ENCODE data around the gene USP21.

Gene USP21

DNA sequence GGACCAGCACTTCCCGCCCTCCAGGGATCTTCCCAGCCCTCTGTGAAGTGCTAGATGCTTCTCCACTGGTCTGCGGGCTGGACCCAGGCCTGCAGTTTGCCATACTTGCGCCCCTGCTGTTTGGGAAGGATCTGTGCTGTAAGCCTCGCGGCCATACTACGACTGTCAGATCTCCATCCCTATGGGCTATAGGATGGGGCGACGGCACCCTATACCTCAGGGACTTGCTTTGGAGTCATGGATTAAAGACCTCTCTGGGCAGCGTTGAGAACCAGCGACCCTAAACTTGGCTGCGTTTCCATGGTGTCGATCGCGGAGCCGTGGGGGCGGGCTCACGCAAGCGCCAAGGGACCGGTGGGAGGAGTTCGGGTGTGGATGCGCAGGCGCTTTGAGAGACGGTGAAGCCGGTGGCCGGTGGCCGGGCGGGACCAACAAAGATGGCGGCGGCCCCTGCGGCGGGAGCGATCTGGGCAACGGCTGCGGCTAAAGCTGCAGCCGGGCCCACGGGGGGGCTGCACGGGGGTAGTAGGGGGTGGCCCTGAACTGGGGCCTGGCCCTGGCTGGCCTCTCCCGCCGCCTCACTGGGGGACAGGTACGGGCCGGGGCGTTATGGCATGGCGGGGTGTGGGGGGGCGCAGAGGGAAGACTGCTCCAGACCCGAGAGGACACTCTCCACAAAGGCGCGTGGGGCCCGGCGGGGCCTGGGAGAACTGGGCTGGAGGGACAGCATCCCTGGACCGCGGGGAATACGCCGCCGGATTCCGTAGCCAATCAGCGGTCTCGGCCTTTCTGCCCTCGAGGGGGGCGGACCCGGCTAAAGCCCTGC, at the start of gene USP21:
TSS of gene USP21 (plus strand) at position 414 of the 826 bp plus-strand sequence. CDS start 1,141 bp downstream, outside the sequence.
- peaks cover 0 to 52% (median 22%) of the 10 kb centered on the region in 3 donors for H3K36me3 ChIP-seq
- no peaks in the 10 kb centered on the region for H3K27me3 ChIP-seq
- intact Hi-C loops (cut with DNase I; ENCODE audit: low total_unique reads), result no loop called here
- peaks cover 0 to 42% (median 34%) of the 10 kb centered on the region in 4 donors for H3K4me1 ChIP-seq
- H3K9me3 ChIP-seq, result no peaks in the 10 kb centered on the region
- TF ChIP-seq, protein P1, sequence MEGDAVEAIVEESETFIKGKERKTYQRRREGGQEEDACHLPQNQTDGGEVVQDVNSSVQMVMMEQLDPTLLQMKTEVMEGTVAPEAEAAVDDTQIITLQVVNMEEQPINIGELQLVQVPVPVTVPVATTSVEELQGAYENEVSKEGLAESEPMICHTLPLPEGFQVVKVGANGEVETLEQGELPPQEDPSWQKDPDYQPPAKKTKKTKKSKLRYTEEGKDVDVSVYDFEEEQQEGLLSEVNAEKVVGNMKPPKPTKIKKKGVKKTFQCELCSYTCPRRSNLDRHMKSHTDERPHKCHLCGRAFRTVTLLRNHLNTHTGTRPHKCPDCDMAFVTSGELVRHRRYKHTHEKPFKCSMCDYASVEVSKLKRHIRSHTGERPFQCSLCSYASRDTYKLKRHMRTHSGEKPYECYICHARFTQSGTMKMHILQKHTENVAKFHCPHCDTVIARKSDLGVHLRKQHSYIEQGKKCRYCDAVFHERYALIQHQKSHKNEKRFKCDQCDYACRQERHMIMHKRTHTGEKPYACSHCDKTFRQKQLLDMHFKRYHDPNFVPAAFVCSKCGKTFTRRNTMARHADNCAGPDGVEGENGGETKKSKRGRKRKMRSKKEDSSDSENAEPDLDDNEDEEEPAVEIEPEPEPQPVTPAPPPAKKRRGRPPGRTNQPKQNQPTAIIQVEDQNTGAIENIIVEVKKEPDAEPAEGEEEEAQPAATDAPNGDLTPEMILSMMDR (IDR thresholded peaks at IDR 0.05), result no peak
- peak within 1 kb of the TSS; percentile 83 to 92 for H3K4me3 ChIP-seq
- peak; percentile 93 to 95 for DNase-seq
- H3K27ac ChIP-seq, result peak within 1 kb of the TSS; percentile 90 to 95

GRCh38 chr1:161111117-161111516, 48.2 kb upstream of the USP21 start:
- Histone ChIP-seq H3K9me3 (no peaks in the 10 kb centered on the region), H3K27me3 (no peaks in the 10 kb centered on the region), H3K36me3 (no peaks in the 10 kb centered on the region), H3K4me1 (peaks cover 0 to 25% (median 12%) of the 10 kb centered on the region in 4 donors), H3K4me3 (no peak overlapping the region), H3K27ac (no peak overlapping the region)
- no peak for DNase-seq
- TF ChIP-seq, protein P1 (IDR thresholded peaks at IDR 0.05), result no peak
- intact Hi-C loops (cut with DNase I; ENCODE audit: low total_unique reads), result no loop called here

DNA sequence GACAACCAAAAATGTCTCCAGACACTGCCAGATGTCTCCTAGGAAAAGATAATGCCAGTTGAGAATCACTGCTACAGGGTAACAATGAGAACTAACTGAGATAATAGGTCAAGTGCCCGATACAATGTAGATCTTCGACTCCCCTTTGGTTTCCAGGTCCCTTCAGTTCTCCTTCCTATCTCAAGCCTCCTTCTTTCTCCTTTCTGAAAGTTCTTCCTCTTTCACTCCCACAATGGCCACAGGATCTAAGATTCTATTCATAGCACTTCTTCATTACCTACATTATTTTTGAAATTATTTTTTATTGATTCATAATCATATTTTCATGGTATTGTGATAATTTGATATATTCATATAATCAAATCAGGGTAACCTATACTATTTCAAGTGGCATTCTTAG, 47.8 kb upstream of the USP21 start:
- no peak overlapping the region for H3K27ac ChIP-seq

GRCh38 chr1:161113915-161114314, 45.4 kb upstream of the USP21 start:
- TF ChIP-seq, protein P1 (IDR thresholded peaks at IDR 0.05), result no peak
- DNase-seq, result no peak
- peaks cover 0 to 41% (median 31%) of the 10 kb centered on the region in 4 donors for H3K4me1 ChIP-seq
- no peaks in the 10 kb centered on the region for H3K27me3 ChIP-seq
- intact Hi-C loops (cut with DNase I; ENCODE audit: low total_unique reads), result no loop called here
- H3K27ac ChIP-seq, result no peak overlapping the region
- no peaks in the 10 kb centered on the region for H3K9me3 ChIP-seq
- H3K4me3 ChIP-seq, result no peak overlapping the region
- H3K36me3 ChIP-seq, result no peaks in the 10 kb centered on the region

More for the DNA sequence above, 47.8 kb upstream of the USP21 start:
- Histone ChIP-seq H3K9me3 (no peaks in the 10 kb centered on the region), H3K36me3 (no peaks in the 10 kb centered on the region), H3K27me3 (no peaks in the 10 kb centered on the region), H3K4me1 (peaks cover 0 to 29% (median 16%) of the 10 kb centered on the region in 4 donors), H3K4me3 (no peak overlapping the region)
- no peak for DNase-seq
- TF ChIP-seq, protein P1 (IDR thresholded peaks at IDR 0.05), result no peak
- intact Hi-C loops (cut with DNase I; ENCODE audit: low total_unique reads), result no loop called here

- Histone ChIP-seq H3K4me3 (no peak overlapping the region), H3K27ac (no peak overlapping the region), H3K4me1 (peaks cover 0 to 47% (median 37%) of the 10 kb centered on the region in 4 donors), H3K36me3 (peaks cover 0 to under 1% (median 0%) of the 10 kb centered on the region in 3 donors), H3K9me3 (no peaks in the 10 kb centered on the region), H3K27me3 (no peaks in the 10 kb centered on the region)
- TF ChIP-seq, protein P1 (IDR thresholded peaks at IDR 0.05), result no peak
- DNase-seq, result no peak
- intact Hi-C loops (cut with DNase I; ENCODE audit: low total_unique reads), result no loop called here
Observed at GRCh38 chr1:161114556-161114955, 44.7 kb upstream of the USP21 start.
